Measurements from ENCODE around the gene ITGAD. TPM values are rescaled to one million over a fixed set of nuclear protein-coding genes. Genes with fewer than 3 reads are reported as not detected.

ITGAD gene
- total RNA-seq, 1 donor from 2014 or later, result not detected

DNA sequence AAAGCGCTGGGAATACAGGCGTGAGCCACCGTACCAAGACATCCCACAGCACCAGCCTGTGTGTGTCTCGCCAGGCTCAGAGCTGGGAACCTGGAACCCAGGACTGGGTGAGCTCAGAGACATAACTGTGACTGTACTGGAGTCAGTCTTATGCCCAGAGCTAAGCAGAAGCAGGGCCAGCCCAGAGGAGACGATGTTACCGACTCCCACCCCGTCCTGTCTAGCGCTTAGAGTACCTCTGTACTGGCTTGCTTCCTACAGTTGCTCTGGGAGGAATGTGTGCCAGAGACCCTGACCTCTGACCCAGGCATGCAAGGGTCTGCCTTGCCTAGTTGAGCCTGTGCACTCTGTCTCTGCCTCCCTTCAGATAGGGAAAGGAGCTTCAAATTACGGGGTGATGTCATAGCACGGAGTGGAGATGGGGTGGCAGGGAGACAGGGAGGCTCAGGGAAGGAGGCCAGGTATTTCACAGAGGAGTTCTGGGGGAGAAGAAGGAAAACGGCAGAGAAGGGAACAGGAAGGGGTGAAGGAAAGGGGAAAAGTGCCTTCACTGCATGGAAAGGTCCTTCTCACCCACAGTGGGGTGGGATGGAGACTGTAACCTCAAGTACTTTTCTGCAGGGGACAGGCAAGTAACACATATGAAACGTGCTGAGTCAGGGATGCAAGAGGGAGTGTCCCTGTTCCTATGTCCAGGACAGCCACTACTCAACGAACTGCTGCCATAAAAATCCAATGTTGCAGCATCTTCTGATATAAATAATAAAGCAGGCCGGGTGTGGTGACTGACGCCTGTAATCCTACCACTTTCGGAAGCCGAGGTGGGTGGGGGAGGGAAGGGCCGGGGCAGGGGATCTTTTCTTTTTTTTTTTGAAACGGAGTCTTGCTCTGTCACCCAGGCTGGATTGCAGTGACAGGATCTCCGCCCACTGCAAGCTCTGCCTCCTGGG is 60.4 kb downstream of the ITGAD start:
- peaks cover 39% of the 10 kb centered on the region for H3K4me1 Mint-ChIP-seq

GRCh38 chr16:31455601-31456314 is 62.6 kb downstream of the ITGAD start:
- no peak for DNase-seq (ENCODE audit: low read depth, low spot score)
- H3K27ac Mint-ChIP-seq (ENCODE audit: unreplicated experiment), result no peak overlapping the region
- peak; percentile 36 for TF ChIP-seq CTCF (conservative IDR thresholded peaks at IDR 0.05)
- peaks cover 4% of the 10 kb centered on the region for H3K36me3 Mint-ChIP-seq (ENCODE audit: low read depth)
- H3K4me1 Mint-ChIP-seq, result peaks cover 48% of the 10 kb centered on the region
- peak overlapping the region; percentile 49 for H3K4me3 Mint-ChIP-seq
- no peaks in the 10 kb centered on the region for H3K27me3 Mint-ChIP-seq (ENCODE audit: low read depth)
- H3K9me3 Mint-ChIP-seq, result no peaks in the 10 kb centered on the region

More for the DNA sequence above, 60.4 kb downstream of the ITGAD start:
- no peak for DNase-seq (ENCODE audit: low read depth, low spot score)
- Mint-ChIP-seq H3K9me3 (no peaks in the 10 kb centered on the region), H3K27ac (ENCODE audit: unreplicated experiment) (peak overlapping the region; percentile 52), H3K4me3 (peak overlapping the region; percentile 67), H3K27me3 (ENCODE audit: low read depth) (no peaks in the 10 kb centered on the region), H3K36me3 (ENCODE audit: low read depth) (peaks cover 4% of the 10 kb centered on the region)
- no peak for TF ChIP-seq CTCF (conservative IDR thresholded peaks at IDR 0.05)

- Mint-ChIP-seq H3K27me3 (ENCODE audit: low read depth) (no peaks in the 10 kb centered on the region), H3K36me3 (ENCODE audit: low read depth) (peaks cover 4% of the 10 kb centered on the region), H3K9me3 (no peaks in the 10 kb centered on the region), H3K27ac (ENCODE audit: unreplicated experiment) (no peak overlapping the region), H3K4me1 (peaks cover 48% of the 10 kb centered on the region), H3K4me3 (peak overlapping the region; percentile 34)
- no peak for TF ChIP-seq CTCF (conservative IDR thresholded peaks at IDR 0.05)
- no peak for DNase-seq (ENCODE audit: low read depth, low spot score)
Measured at GRCh38 chr16:31456988-31457360, 63.8 kb downstream of the ITGAD start.

GRCh38 chr16:31458073-31458843 is 65.1 kb downstream of the ITGAD start:
- TF ChIP-seq CTCF (conservative IDR thresholded peaks at IDR 0.05), result peak; percentile 47
- Mint-ChIP-seq H3K27ac (ENCODE audit: unreplicated experiment) (peak overlapping the region; percentile 81), H3K36me3 (ENCODE audit: low read depth) (peaks cover 4% of the 10 kb centered on the region), H3K27me3 (ENCODE audit: low read depth) (no peaks in the 10 kb centered on the region), H3K9me3 (no peaks in the 10 kb centered on the region), H3K4me3 (peak overlapping the region; percentile 88), H3K4me1 (peaks cover 42% of the 10 kb centered on the region)
- DNase-seq (ENCODE audit: low read depth, low spot score), result no peak
